ENCODE data around the gene UBE2E2.
A peak's percentile ranks its signal among the peaks of the same experiment; 100 is the strongest.

Gene UBE2E2

GRCh38 chr3:23242106-23242505 is 39.0 kb downstream of the UBE2E2 start:
- no peak overlapping the region for H3K27ac Mint-ChIP-seq
- no peak for ATAC-seq
- H3K9me3 Mint-ChIP-seq, result no peaks in the 10 kb centered on the region
- H3K27me3 Mint-ChIP-seq, result no peaks in the 10 kb centered on the region
- H3K4me3 Mint-ChIP-seq, result no peak overlapping the region
- H3K4me1 Mint-ChIP-seq, result peaks cover 47% of the 10 kb centered on the region
- H3K36me3 Mint-ChIP-seq, result no peaks in the 10 kb centered on the region

- H3K27ac Mint-ChIP-seq, result no peak overlapping the region
- no peaks in the 10 kb centered on the region for H3K27me3 Mint-ChIP-seq
- peaks cover 47% of the 10 kb centered on the region for H3K4me1 Mint-ChIP-seq
- H3K36me3 Mint-ChIP-seq, result peaks cover 7% of the 10 kb centered on the region
- H3K9me3 Mint-ChIP-seq, result no peaks in the 10 kb centered on the region
- no peak overlapping the region for H3K4me3 Mint-ChIP-seq
- ATAC-seq, result no peak
Observed at GRCh38 chr3:23244324-23245041, 41.4 kb downstream of the UBE2E2 start.

GRCh38 chr3:23246651-23247050 is 43.5 kb downstream of the UBE2E2 start:
- H3K9me3 Mint-ChIP-seq, result no peaks in the 10 kb centered on the region
- no peak overlapping the region for H3K4me3 Mint-ChIP-seq
- H3K36me3 Mint-ChIP-seq, result peaks cover 7% of the 10 kb centered on the region
- no peak overlapping the region for H3K27ac Mint-ChIP-seq
- no peaks in the 10 kb centered on the region for H3K27me3 Mint-ChIP-seq
- no peak for ATAC-seq
- H3K4me1 Mint-ChIP-seq, result peaks cover 49% of the 10 kb centered on the region

GRCh38 chr3:23248594-23249131 is 45.5 kb downstream of the UBE2E2 start:
- no peak for ATAC-seq
- peaks cover 7% of the 10 kb centered on the region for H3K36me3 Mint-ChIP-seq
- H3K27ac Mint-ChIP-seq, result no peak overlapping the region

GRCh38 chr3:23249961-23250360 is 46.8 kb downstream of the UBE2E2 start:
- Mint-ChIP-seq H3K4me3 (no peak overlapping the region), H3K9me3 (no peaks in the 10 kb centered on the region), H3K36me3 (peaks cover 7% of the 10 kb centered on the region), H3K27me3 (no peaks in the 10 kb centered on the region), H3K4me1 (peaks cover 55% of the 10 kb centered on the region), H3K27ac (no peak overlapping the region)
- no peak for ATAC-seq

More at GRCh38 chr3:23248594-23249131, 45.5 kb downstream of the UBE2E2 start:
- Mint-ChIP-seq H3K4me1 (peaks cover 46% of the 10 kb centered on the region), H3K27me3 (no peaks in the 10 kb centered on the region), H3K4me3 (no peak overlapping the region), H3K9me3 (no peaks in the 10 kb centered on the region)

GRCh38 chr3:23252122-23252521 is 49.0 kb downstream of the UBE2E2 start:
- H3K9me3 Mint-ChIP-seq, result no peaks in the 10 kb centered on the region
- no peak for ATAC-seq
- no peak overlapping the region for H3K4me3 Mint-ChIP-seq
- H3K27me3 Mint-ChIP-seq, result no peaks in the 10 kb centered on the region
- peaks cover 7% of the 10 kb centered on the region for H3K36me3 Mint-ChIP-seq
- peaks cover 67% of the 10 kb centered on the region for H3K4me1 Mint-ChIP-seq
- H3K27ac Mint-ChIP-seq, result no peak overlapping the region

- H3K27ac Mint-ChIP-seq, result peak overlapping the region; percentile 21
- H3K4me1 Mint-ChIP-seq, result peaks cover 67% of the 10 kb centered on the region
- no peak overlapping the region for H3K4me3 Mint-ChIP-seq
- ATAC-seq, result peak; percentile 12
- no peaks in the 10 kb centered on the region for H3K27me3 Mint-ChIP-seq
- peaks cover 3% of the 10 kb centered on the region for H3K9me3 Mint-ChIP-seq
- peaks cover 12% of the 10 kb centered on the region for H3K36me3 Mint-ChIP-seq
Observed at GRCh38 chr3:23253214-23253613, 50.1 kb downstream of the UBE2E2 start.

GRCh38 chr3:23254282-23254681 is 51.2 kb downstream of the UBE2E2 start:
- ATAC-seq, result no peak
- Mint-ChIP-seq H3K9me3 (peaks cover 3% of the 10 kb centered on the region), H3K4me1 (peaks cover 62% of the 10 kb centered on the region), H3K27ac (no peak overlapping the region), H3K27me3 (no peaks in the 10 kb centered on the region), H3K4me3 (no peak overlapping the region), H3K36me3 (peaks cover 6% of the 10 kb centered on the region)

GRCh38 chr3:23254835-23255234 is 51.7 kb downstream of the UBE2E2 start:
- peaks cover 6% of the 10 kb centered on the region for H3K36me3 Mint-ChIP-seq

GRCh38 chr3:23256741-23257435 is 53.8 kb downstream of the UBE2E2 start:
- peaks cover 53% of the 10 kb centered on the region for H3K4me1 Mint-ChIP-seq
- peaks cover 5% of the 10 kb centered on the region for H3K9me3 Mint-ChIP-seq
- H3K27me3 Mint-ChIP-seq, result no peaks in the 10 kb centered on the region
- no peak overlapping the region for H3K27ac Mint-ChIP-seq
- peaks cover 11% of the 10 kb centered on the region for H3K36me3 Mint-ChIP-seq
- no peak overlapping the region for H3K4me3 Mint-ChIP-seq
- ATAC-seq, result no peak

More at GRCh38 chr3:23254835-23255234, 51.7 kb downstream of the UBE2E2 start:
- Mint-ChIP-seq H3K4me1 (peaks cover 58% of the 10 kb centered on the region), H3K4me3 (no peak overlapping the region), H3K27ac (no peak overlapping the region), H3K27me3 (no peaks in the 10 kb centered on the region), H3K9me3 (peaks cover 3% of the 10 kb centered on the region)
- no peak for ATAC-seq

GRCh38 chr3:23258110-23258509 is 55.0 kb downstream of the UBE2E2 start:
- no peak overlapping the region for H3K27ac Mint-ChIP-seq
- peaks cover 5% of the 10 kb centered on the region for H3K9me3 Mint-ChIP-seq
- no peak for ATAC-seq
- H3K4me1 Mint-ChIP-seq, result peaks cover 55% of the 10 kb centered on the region
- no peaks in the 10 kb centered on the region for H3K27me3 Mint-ChIP-seq
- H3K36me3 Mint-ChIP-seq, result peaks cover 11% of the 10 kb centered on the region
- no peak overlapping the region for H3K4me3 Mint-ChIP-seq

GRCh38 chr3:23259515-23259914 is 56.4 kb downstream of the UBE2E2 start:
- no peak for ATAC-seq
- H3K36me3 Mint-ChIP-seq, result peaks cover 11% of the 10 kb centered on the region
- H3K4me1 Mint-ChIP-seq, result peaks cover 41% of the 10 kb centered on the region
- peaks cover 5% of the 10 kb centered on the region for H3K9me3 Mint-ChIP-seq
- no peaks in the 10 kb centered on the region for H3K27me3 Mint-ChIP-seq
- H3K27ac Mint-ChIP-seq, result no peak overlapping the region
- H3K4me3 Mint-ChIP-seq, result no peak overlapping the region

GRCh38 chr3:23262766-23263165 is 59.6 kb downstream of the UBE2E2 start:
- H3K4me3 Mint-ChIP-seq, result no peak overlapping the region
- H3K4me1 Mint-ChIP-seq, result peaks cover 28% of the 10 kb centered on the region
- peaks cover 8% of the 10 kb centered on the region for H3K9me3 Mint-ChIP-seq
- no peaks in the 10 kb centered on the region for H3K27me3 Mint-ChIP-seq
- H3K36me3 Mint-ChIP-seq, result peaks cover 24% of the 10 kb centered on the region
- ATAC-seq, result no peak
- no peak overlapping the region for H3K27ac Mint-ChIP-seq

GRCh38 chr3:23263796-23264195 is 60.7 kb downstream of the UBE2E2 start:
- no peak for ATAC-seq
- H3K9me3 Mint-ChIP-seq, result peaks cover 5% of the 10 kb centered on the region
- no peak overlapping the region for H3K4me3 Mint-ChIP-seq
- peaks cover 19% of the 10 kb centered on the region for H3K36me3 Mint-ChIP-seq
- H3K27me3 Mint-ChIP-seq, result no peaks in the 10 kb centered on the region
- H3K4me1 Mint-ChIP-seq, result peaks cover 22% of the 10 kb centered on the region
- H3K27ac Mint-ChIP-seq, result no peak overlapping the region

GRCh38 chr3:23264413-23264812 is 61.3 kb downstream of the UBE2E2 start:
- H3K9me3 Mint-ChIP-seq, result peaks cover 5% of the 10 kb centered on the region
- H3K36me3 Mint-ChIP-seq, result peaks cover 19% of the 10 kb centered on the region
- peaks cover 26% of the 10 kb centered on the region for H3K4me1 Mint-ChIP-seq
- no peak overlapping the region for H3K27ac Mint-ChIP-seq
- H3K4me3 Mint-ChIP-seq, result no peak overlapping the region
- no peaks in the 10 kb centered on the region for H3K27me3 Mint-ChIP-seq
- no peak for ATAC-seq

- Mint-ChIP-seq H3K27me3 (no peaks in the 10 kb centered on the region), H3K36me3 (peaks cover 27% of the 10 kb centered on the region), H3K9me3 (peaks cover 6% of the 10 kb centered on the region), H3K4me1 (peaks cover 39% of the 10 kb centered on the region), H3K27ac (peak overlapping the region; percentile 35), H3K4me3 (no peak overlapping the region)
- ATAC-seq, result peak; percentile 50
Observed at GRCh38 chr3:23270423-23270822, 67.3 kb downstream of the UBE2E2 start.
